Fibroblast of skin of scalp (primary cell): ENCODE data around the gene METTL16. TPM values are rescaled to one million over a fixed set of nuclear protein-coding genes. Genes with fewer than 3 reads are reported as not detected.
"Not testable (repeated sequence)": the region's sequence is repeated elsewhere in the genome, so short reads cannot be mapped to it uniquely, and the experiment has no call there.

Source experiments
- DNase-seq: peaks from one replicate; pipeline ENCODE4 v3.0.0-alpha.2; 2013
- polyA plus RNA-seq, 2 experiments: library from polyadenylated mRNA; unstranded; fragments of 120-200 nt; gene quantifications; one replicate each; pipeline ENCODE4 v1.2.1, GENCODE V29; 2013; ENCODE audit not compliant: insufficient read length in 2 of 2

METTL16 gene
- polyA plus RNA-seq (2013, experiment 1 of 2; ENCODE audit: insufficient read length): 16.5 TPM
- 16.4 TPM for polyA plus RNA-seq (2013, experiment 2 of 2; ENCODE audit: insufficient read length)

- DNase-seq: peak; percentile 99
Measured at GRCh38 chr17:2511462-2512369, at the start of gene METTL16. Gene METTL16, minus strand, starts transcription at chr17:2511888. Its CDS starts 9,557 bp downstream, at chr17:2502331.

GRCh38 chr17:2560658-2561057 is 49.0 kb upstream of the METTL16 start:
- no peak for DNase-seq

- no peak for DNase-seq
Measured at GRCh38 chr17:2551928-2552327, 40.2 kb upstream of the METTL16 start.

GRCh38 chr17:2551493-2551892 is 39.8 kb upstream of the METTL16 start:
- DNase-seq: no peak

GRCh38 chr17:2549392-2550211 is 37.9 kb upstream of the METTL16 start:
- peak; percentile 15 for DNase-seq

GRCh38 chr17:2548026-2548425 is 36.3 kb upstream of the METTL16 start:
- not testable (repeated sequence) for DNase-seq

- DNase-seq: peak; percentile 27
Measured at GRCh38 chr17:2547176-2547575, 35.5 kb upstream of the METTL16 start.

- no peak for DNase-seq
Measured at GRCh38 chr17:2545393-2545792, 33.7 kb upstream of the METTL16 start.

GRCh38 chr17:2542456-2542855 is 30.8 kb upstream of the METTL16 start:
- DNase-seq: no peak

GRCh38 chr17:2542056-2542455 is 30.4 kb upstream of the METTL16 start:
- DNase-seq: no peak

GRCh38 chr17:2537579-2537978 is 25.9 kb upstream of the METTL16 start:
- DNase-seq: peak; percentile 9

GRCh38 chr17:2532146-2532720 is 20.5 kb upstream of the METTL16 start:
- DNase-seq: no peak

- not testable (repeated sequence) for DNase-seq
Measured at GRCh38 chr17:2531243-2531954, 19.7 kb upstream of the METTL16 start.

- not testable (repeated sequence) for DNase-seq
Measured at GRCh38 chr17:2521775-2522410, 10.2 kb upstream of the METTL16 start.

GRCh38 chr17:2521257-2521656 is 9.6 kb upstream of the METTL16 start:
- no peak for DNase-seq

GRCh38 chr17:2517539-2517938 is 5.9 kb upstream of the METTL16 start:
- no peak for DNase-seq

GRCh38 chr17:2511138-2511461 is 588 bp downstream of the METTL16 start:
- DNase-seq: no peak

- DNase-seq: no peak
Measured at GRCh38 chr17:2510559-2510958, 1.1 kb downstream of the METTL16 start.

GRCh38 chr17:2508035-2508434 is 3.7 kb downstream of the METTL16 start:
- DNase-seq: no peak

GRCh38 chr17:2507015-2507414 is 4.7 kb downstream of the METTL16 start:
- not testable (repeated sequence) for DNase-seq

GRCh38 chr17:2503627-2504026 is 8.1 kb downstream of the METTL16 start:
- no peak for DNase-seq
